Large intestine (tissue), 3 donors: ENCODE results near the gene UCHL1. TPM values are rescaled to one million over a fixed set of nuclear protein-coding genes. Genes with fewer than 3 reads are reported as not detected.

ENCODE experiments used
- DNase-seq, 2 donors: peaks; one replicate each; pipeline versions ENCODE4 v3.0.0 to v3.0.0-alpha.2; 2013
- H3K27ac ChIP-seq: one replicate; pipeline ENCODE4 v1.5.1; 2013; ENCODE audit warnings: low read length
- H3K27me3 ChIP-seq: 2 replicates; pipeline ENCODE4 v1.6.1; 2013; ENCODE audit warnings: low read length; ENCODE audit not compliant: control insufficient read depth, insufficient read depth
- H3K36me3 ChIP-seq: 2 replicates; pipeline ENCODE4 v1.6.1; 2013; ENCODE audit warnings: low read length; ENCODE audit not compliant: control insufficient read depth, insufficient read depth
- H3K4me1 ChIP-seq: one replicate; pipeline ENCODE4 v1.6.1; 2013; ENCODE audit warnings: low read length; ENCODE audit not compliant: control insufficient read depth, insufficient read depth
- H3K4me3 ChIP-seq: one replicate; pipeline ENCODE4 v1.5.1; 2013; ENCODE audit warnings: low read length
- H3K9me3 ChIP-seq: one replicate; pipeline ENCODE4 v1.6.1; 2013; ENCODE audit warnings: mild to moderate bottlenecking, low read depth, low read length, moderate library complexity; ENCODE audit not compliant: control insufficient read depth
- WGBS: methylation state at CpG from one replicate; pipeline ENCODE4 v1.1.5; 2013; ENCODE audit warnings: low lambda C conversion rate; ENCODE audit not compliant: insufficient coverage; 5-methylcytosine and 5-hydroxymethylcytosine counted together
- polyA plus RNA-seq: library from polyadenylated mRNA; unstranded; fragments of 120-200 nt; gene quantifications from one replicate; pipeline ENCODE4 v1.2.1, GENCODE V29; 2013

Gene UCHL1
- polyA plus RNA-seq, 1 donor: 111 TPM

DNA sequence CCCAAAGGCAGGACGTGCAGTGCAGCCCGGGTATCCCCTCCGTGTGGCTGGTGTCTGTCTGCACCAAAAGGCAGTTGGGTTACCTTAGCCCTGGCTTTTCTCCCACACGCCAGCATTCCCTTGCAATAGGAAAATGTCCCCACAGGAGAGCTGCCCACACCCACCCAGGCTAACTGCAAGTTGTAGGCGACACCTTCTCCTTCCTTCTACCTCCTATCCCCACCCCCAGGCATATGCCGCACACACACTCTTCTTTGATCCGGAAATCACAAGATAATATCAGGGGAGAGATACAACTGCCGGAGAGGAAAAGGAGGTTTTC, 41.9 kb upstream of the UCHL1 start:
- H3K36me3 ChIP-seq: no peaks in the 10 kb centered on the region
- peak overlapping the region; percentile 54 for H3K27ac ChIP-seq
- peaks cover 25% of the 10 kb centered on the region for H3K4me1 ChIP-seq
- no peaks in the 10 kb centered on the region for H3K9me3 ChIP-seq
- H3K4me3 ChIP-seq: peak overlapping the region; percentile 35
- no CpG with 5 or more reads among the region's 8 CpGs for WGBS
- H3K27me3 ChIP-seq: no peaks in the 10 kb centered on the region
- no peak for DNase-seq

DNA sequence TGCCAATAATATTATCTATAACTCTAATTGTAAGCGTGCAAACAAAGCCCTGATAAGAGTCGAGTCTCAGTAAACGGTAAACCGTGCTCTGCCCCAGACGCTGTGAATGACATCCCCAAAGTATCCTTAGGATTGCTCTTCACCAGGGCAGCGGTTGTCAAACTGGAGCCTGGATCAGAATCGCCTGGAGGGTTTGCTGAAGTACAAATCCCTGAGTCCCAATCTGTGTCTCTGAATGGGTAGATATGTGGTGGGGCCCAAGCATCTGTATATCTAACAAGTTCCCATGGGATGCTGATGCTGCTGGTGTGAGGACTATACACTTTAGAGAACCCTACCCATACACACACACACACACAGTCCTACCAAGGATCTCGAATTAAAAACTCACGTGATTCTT, 41.6 kb upstream of the UCHL1 start:
- H3K4me1 ChIP-seq: peaks cover 22% of the 10 kb centered on the region
- 20% methylated on average over 1 of the region's 9 CpGs for WGBS
- no peaks in the 10 kb centered on the region for H3K9me3 ChIP-seq
- H3K27ac ChIP-seq: peak overlapping the region; percentile 54
- no peaks in the 10 kb centered on the region for H3K36me3 ChIP-seq
- no peaks in the 10 kb centered on the region for H3K27me3 ChIP-seq
- peak in 1 of 2 donors; percentile 29 for DNase-seq
- peak overlapping the region; percentile 35 for H3K4me3 ChIP-seq

DNA sequence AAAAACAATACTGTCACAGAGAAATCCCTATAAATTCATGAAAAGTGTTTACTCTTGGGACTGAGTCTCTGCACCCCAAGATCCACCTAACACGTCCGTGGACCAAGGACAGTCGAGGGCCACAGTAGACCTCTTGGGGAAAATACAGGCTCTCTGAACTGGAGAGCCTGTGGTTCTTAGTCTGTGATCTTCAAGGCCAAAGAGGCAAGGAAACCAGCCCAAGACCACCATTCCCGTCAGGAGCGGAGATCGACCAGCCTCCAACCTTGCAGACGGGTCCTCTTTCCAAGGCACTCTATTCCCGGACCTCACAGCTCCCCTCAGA, 40.8 kb upstream of the UCHL1 start:
- no peaks in the 10 kb centered on the region for H3K27me3 ChIP-seq
- WGBS: no CpG with 5 or more reads among the region's 8 CpGs
- H3K27ac ChIP-seq: peak overlapping the region; percentile 70
- DNase-seq: no peak
- no peaks in the 10 kb centered on the region for H3K36me3 ChIP-seq
- peak overlapping the region; percentile 81 for H3K4me3 ChIP-seq
- H3K9me3 ChIP-seq: no peaks in the 10 kb centered on the region
- peaks cover 19% of the 10 kb centered on the region for H3K4me1 ChIP-seq

DNA sequence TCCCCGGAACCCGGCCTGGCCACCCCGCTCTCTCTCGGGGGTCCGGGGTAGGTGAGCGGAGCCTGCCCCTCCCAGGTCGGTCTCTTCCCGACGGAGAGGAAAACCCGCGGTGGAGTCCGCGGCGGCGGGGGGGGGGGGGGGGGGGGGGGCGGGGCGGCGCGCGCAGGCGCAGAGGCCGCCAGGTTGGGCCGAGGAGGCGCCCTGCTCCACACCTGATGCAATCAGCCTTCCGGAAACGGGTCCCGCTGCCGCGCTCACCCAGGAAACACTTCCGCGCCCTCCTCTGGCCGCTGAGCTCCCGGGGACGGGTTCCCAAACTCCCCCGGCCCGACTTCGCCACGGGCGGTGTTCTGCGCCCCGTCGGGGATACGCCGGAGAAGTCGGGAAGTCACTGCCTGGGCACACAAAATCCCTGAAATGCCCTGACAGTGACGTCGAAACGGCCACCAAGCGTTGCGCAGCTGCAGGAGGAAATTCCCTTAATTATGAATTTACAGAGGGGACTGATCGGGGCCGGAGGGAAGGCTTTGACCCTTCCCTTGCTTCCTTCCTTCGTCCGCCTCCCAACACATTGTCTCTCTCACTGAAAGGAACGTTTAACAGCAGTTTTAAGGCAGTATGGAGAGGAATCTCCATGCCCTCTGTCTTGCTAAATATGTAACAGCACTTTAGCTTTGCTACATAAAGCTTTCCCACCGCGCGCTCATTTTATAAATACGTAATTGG, 40.3 kb upstream of the UCHL1 start:
- H3K4me3 ChIP-seq: peak overlapping the region; percentile 81
- no peaks in the 10 kb centered on the region for H3K27me3 ChIP-seq
- H3K27ac ChIP-seq: peak overlapping the region; percentile 88
- 0% methylated on average over 1 of the region's 59 CpGs for WGBS
- H3K9me3 ChIP-seq: no peaks in the 10 kb centered on the region
- no peaks in the 10 kb centered on the region for H3K36me3 ChIP-seq
- peaks cover 19% of the 10 kb centered on the region for H3K4me1 ChIP-seq
- DNase-seq: peak; percentile 74 to 88

DNA sequence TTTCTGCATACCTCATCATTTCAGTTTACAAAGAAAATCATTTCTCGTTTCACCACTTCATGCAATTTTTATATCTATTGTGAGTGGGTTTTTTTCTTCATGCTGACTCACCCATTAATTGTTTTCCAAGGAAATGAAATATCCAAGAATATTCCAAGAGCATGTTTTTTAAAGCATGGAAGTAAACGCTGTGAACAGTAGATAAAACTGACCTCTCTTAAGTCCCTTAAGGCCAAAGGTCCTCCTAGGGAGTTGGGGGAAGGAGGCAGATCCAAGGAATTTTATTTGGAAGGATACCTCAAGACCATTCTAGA, 39.8 kb upstream of the UCHL1 start:
- WGBS: 0% methylated on average over 1 of the region's 2 CpGs
- H3K27ac ChIP-seq: peak overlapping the region; percentile 11
- peaks cover 19% of the 10 kb centered on the region for H3K4me1 ChIP-seq
- no peaks in the 10 kb centered on the region for H3K9me3 ChIP-seq
- peak overlapping the region; percentile 81 for H3K4me3 ChIP-seq
- no peaks in the 10 kb centered on the region for H3K36me3 ChIP-seq
- no peaks in the 10 kb centered on the region for H3K27me3 ChIP-seq
- no peak for DNase-seq

DNA sequence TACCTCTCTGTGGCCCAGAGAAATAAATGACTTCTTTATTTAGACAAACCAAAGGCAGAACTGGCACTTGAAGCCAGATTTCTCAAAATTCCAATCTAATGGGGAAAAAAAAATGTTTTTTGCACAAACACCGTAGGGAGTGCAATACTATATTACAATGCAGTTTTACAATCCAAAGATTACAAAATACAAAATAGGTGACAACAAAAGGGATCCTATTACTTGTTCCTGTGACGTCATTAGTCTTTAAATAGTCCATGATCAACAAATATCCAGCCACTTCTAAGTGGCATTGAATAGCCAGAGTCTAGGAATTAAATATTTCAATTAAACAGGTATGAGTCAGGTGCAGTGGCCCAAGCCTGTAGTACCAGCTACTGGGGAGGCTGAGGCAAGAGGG, 39.4 kb upstream of the UCHL1 start:
- H3K27ac ChIP-seq: no peak overlapping the region
- no peaks in the 10 kb centered on the region for H3K36me3 ChIP-seq
- H3K4me3 ChIP-seq: no peak overlapping the region
- WGBS: 100% methylated on average over 1 of the region's 2 CpGs
- H3K27me3 ChIP-seq: no peaks in the 10 kb centered on the region
- peaks cover 19% of the 10 kb centered on the region for H3K4me1 ChIP-seq
- DNase-seq: no peak
- H3K9me3 ChIP-seq: no peaks in the 10 kb centered on the region

DNA sequence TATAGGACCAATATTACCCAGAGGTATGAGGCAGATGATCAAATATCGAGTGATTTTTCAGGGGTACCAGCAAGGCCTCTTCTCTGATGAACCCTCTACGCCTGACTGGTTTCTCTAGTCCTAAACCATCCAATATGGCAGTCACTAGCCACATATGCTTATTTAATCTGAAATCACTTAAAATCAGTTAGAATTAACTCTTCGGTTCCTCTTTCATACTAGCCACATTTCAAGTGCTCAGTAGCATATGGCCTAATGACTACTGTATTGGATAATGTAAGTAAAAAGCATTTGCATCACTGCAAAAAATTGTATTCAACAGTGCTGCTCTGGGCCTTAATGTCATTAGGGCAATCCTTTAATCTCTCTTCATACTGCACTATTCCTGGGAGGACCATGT, 38.0 kb upstream of the UCHL1 start:
- Histone ChIP-seq H3K4me3 (no peak overlapping the region), H3K27me3 (no peaks in the 10 kb centered on the region), H3K4me1 (peaks cover 14% of the 10 kb centered on the region), H3K27ac (no peak overlapping the region), H3K9me3 (no peaks in the 10 kb centered on the region), H3K36me3 (no peaks in the 10 kb centered on the region)
- no peak for DNase-seq
- WGBS: 100% methylated on average over 1 of the region's 3 CpGs

DNA sequence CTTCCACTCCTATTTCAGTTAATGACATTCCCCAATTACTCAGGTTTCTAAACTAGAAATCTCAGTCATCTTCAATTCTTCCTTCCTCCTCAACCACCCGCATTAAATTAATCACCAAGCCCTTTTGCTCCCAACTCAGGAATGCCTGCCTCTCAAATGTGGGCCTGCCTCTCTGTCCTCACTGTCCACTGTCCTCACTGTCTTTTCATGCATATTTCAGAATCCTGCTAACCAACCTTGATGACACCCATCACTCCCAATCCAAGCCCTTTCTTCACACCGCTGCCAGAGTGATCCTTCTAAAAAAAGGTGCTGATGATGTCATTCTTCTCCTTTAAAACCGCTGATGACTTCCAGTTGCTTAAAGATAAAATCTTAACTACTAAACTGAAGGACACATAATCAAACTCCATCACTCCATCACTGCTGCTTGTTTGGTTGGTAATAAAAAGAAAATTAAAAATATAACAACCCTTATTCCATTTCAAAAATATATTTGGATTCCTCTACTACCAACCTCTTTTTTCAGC, 37.2 kb upstream of the UCHL1 start:
- Histone ChIP-seq H3K27ac (no peak overlapping the region), H3K4me1 (peaks cover 14% of the 10 kb centered on the region), H3K36me3 (no peaks in the 10 kb centered on the region), H3K27me3 (no peaks in the 10 kb centered on the region), H3K4me3 (no peak overlapping the region), H3K9me3 (no peaks in the 10 kb centered on the region)
- WGBS: 100% methylated on average over 1 of the region's 3 CpGs
- no peak for DNase-seq

DNA sequence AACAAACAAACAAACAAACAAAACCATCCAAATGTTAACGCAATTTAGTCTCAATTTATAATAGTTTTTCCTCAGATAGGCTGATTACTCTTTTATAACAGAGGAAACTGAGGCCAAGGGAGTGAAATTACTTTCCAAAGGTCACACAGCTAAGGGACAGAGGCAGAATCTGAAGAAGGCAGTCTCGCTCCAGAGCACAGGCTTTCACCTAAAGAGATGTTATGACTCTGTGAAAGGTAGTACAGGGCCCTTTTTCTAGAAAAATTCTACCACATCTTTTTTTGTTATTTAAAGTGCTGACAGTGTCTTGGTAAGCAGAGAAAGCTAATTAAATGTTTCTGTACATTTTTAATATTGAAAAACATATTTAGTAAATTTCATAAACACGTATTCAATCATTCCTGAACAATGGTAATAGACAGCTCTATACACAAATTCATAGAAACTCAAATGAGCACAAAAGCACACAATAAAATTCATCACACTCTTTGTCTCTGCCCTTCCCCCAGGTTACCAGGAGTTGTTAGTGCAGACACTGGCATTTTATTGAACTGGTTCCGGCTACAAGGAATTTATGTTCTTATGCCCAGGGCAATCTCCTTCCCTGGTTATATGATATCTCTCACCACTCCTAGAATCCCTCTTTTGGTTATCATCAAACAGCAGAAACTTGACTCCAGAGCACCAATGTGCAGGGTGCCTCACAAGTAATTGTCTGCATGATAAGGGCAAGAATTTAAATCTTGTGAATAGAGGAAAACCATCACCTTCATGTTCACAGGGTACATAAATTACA, 34.7 kb upstream of the UCHL1 start:
- Histone ChIP-seq H3K4me1 (peaks cover under 1% of the 10 kb centered on the region), H3K9me3 (no peaks in the 10 kb centered on the region), H3K27ac (no peak overlapping the region), H3K27me3 (no peaks in the 10 kb centered on the region), H3K4me3 (no peak overlapping the region), H3K36me3 (no peaks in the 10 kb centered on the region)
- DNase-seq: no peak
- WGBS: 100% methylated on average over 2 of the region's 4 CpGs

DNA sequence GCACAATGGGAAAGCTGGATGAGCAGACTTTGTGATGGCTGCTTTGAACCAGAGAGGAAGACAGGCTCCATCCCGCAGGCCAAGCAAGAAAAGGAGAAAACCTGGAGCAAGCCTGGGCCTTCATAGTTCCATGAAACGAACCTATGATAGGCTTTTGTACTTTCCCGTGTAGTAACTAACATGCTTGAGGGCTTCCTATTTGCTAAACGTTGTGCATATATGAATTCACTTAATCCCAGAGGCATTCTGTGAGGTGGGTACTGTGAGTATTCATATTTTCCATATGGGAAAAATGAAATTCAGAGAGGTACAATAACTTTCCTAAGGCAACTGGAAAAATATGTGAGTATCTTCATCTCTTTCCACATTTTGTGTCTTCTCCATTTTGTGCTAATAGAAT, 28.8 kb upstream of the UCHL1 start:
- WGBS: no CpG with 5 or more reads among the region's 4 CpGs

DNA sequence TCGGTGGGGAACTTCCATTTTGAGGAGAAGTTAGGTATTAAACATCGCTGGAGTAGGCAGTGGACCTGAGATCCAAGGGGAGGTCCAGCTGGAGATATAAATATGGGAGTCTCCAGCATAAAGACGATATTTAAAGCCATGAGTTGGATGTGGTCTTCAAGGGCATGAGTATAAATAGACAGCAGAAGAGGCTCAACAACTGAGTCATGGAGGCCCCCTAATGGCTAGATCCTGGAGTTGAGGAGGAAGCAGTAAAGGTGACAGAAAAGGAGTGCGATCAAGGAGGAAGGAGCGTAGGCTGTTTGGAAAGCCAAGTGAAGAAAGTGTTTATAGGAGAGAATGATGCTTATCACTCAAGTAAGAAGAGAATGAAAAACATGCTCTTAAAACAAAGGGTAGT, 24.3 kb upstream of the UCHL1 start:
- no peak overlapping the region for H3K4me3 ChIP-seq
- 100% methylated on average over 2 of the region's 5 CpGs for WGBS
- DNase-seq: no peak
- H3K4me1 ChIP-seq: no peaks in the 10 kb centered on the region
- H3K9me3 ChIP-seq: no peaks in the 10 kb centered on the region
- peaks cover 3% of the 10 kb centered on the region for H3K27me3 ChIP-seq
- H3K36me3 ChIP-seq: no peaks in the 10 kb centered on the region
- no peak overlapping the region for H3K27ac ChIP-seq

More for the DNA sequence above, 28.8 kb upstream of the UCHL1 start:
- no peak for DNase-seq
- Histone ChIP-seq H3K4me3 (no peak overlapping the region), H3K27ac (no peak overlapping the region), H3K4me1 (no peaks in the 10 kb centered on the region), H3K36me3 (no peaks in the 10 kb centered on the region), H3K27me3 (peaks cover 3% of the 10 kb centered on the region), H3K9me3 (no peaks in the 10 kb centered on the region)
